RWPE1 (cell line): ENCODE measurements around the gene GNA14.

Source experiments
- CTCF ChIA-PET: fragments of 350-600 bp; sonication (Branson Sonifier 250); formaldehyde crosslinking; extraction: SDS; loops from one replicate; lab custom pipeline; 2021; lab: Yijun Ruan, JAX
- POLR2A ChIA-PET: fragments of 400-600 bp; formaldehyde crosslinking; extraction: SDS; loops from one replicate; lab custom pipeline; 2020; ENCODE audit warnings: antibody characterized with exemption; ENCODE audit not compliant: low non-redundant PET; lab: Yijun Ruan, JAX
- DNase-seq: peaks from one replicate; pipeline ENCODE4 v3.0.0; 2012; ENCODE audit warnings: low spot score
- H3K27ac ChIP-seq: fragments of 450-650 bp; 2 replicates; pipeline ENCODE4 v1.5.1; 2017
- CTCF ChIP-seq: fragments of 450-650 bp; conservative IDR thresholded peaks from 2 replicates; pipeline ENCODE4 v1.5.1; 2017; ENCODE audit warnings: low read depth, mild to moderate bottlenecking

Gene GNA14

GRCh38 chr9:77598991-77599390, 49.1 kb downstream of the GNA14 start:
- ChIA-PET CTCF (interaction anchor here (0.6 to 0.7 kb wide), 2 partner anchors 14 to 306 kb away, joined by 3 read pairs; no protein-coding TSS in a partner anchor), POLR2A (no interaction called here)
- TF ChIP-seq CTCF, result no peak
- DNase-seq, result no peak
- H3K27ac ChIP-seq, result no peak overlapping the region

- ChIA-PET POLR2A (no interaction called here), CTCF (interaction anchor here (0.6 to 0.7 kb wide), 2 partner anchors 13 to 305 kb away, joined by 3 read pairs; no protein-coding TSS in a partner anchor)
- DNase-seq, result no peak
- no peak overlapping the region for H3K27ac ChIP-seq
- TF ChIP-seq CTCF, result no peak
Measured at GRCh38 chr9:77598524-77598923, 49.6 kb downstream of the GNA14 start.

GRCh38 chr9:77597057-77597456, 51.1 kb downstream of the GNA14 start:
- no peak for TF ChIP-seq CTCF
- CTCF ChIA-PET, result interaction anchor here (1.5 kb wide), 1 partner anchor 163 kb away, joined by 4 read pairs; no protein-coding TSS in a partner anchor
- no peak overlapping the region for H3K27ac ChIP-seq
- POLR2A ChIA-PET, result no interaction called here
- DNase-seq, result no peak

GRCh38 chr9:77595426-77596095, 52.6 kb downstream of the GNA14 start:
- DNase-seq, result no peak
- POLR2A ChIA-PET, result no interaction called here
- CTCF ChIA-PET, result interaction anchor here (0.6 kb wide), 2 partner anchors 98 to 164 kb away, joined by 3 read pairs; no protein-coding TSS in a partner anchor
- H3K27ac ChIP-seq, result no peak overlapping the region
- no peak for TF ChIP-seq CTCF

- CTCF ChIA-PET, result interaction anchor here (0.6 kb wide), 2 partner anchors 97 to 163 kb away, joined by 3 read pairs; no protein-coding TSS in a partner anchor
Measured at GRCh38 chr9:77594963-77595362, 53.2 kb downstream of the GNA14 start.

GRCh38 chr9:77593528-77593927, 54.6 kb downstream of the GNA14 start:
- POLR2A ChIA-PET, result no interaction called here
- no peak overlapping the region for H3K27ac ChIP-seq
- no peak for TF ChIP-seq CTCF
- CTCF ChIA-PET, result no interaction called here
- no peak for DNase-seq

More at GRCh38 chr9:77594963-77595362, 53.2 kb downstream of the GNA14 start:
- no peak for DNase-seq
- TF ChIP-seq CTCF, result no peak
- no peak overlapping the region for H3K27ac ChIP-seq
- POLR2A ChIA-PET, result no interaction called here
